SK-N-SH treated with all-trans-retinoic acid at 6 μM for 48 hours (cell line): ENCODE data around the gene EDEM1.

Source experiments
- ATAC-seq: fragments of 200-7000 bp; cut with Tn5 transposase; 3 replicates; pipeline ENCODE4 v1.9.1; 2020; ENCODE audit warnings: mild to moderate bottlenecking, moderate library complexity
- ARNTL ChIP-seq: fragments of 450-650 bp; formaldehyde crosslinking; IDR thresholded peaks from 2 replicates; pipeline ENCODE4 v1.5.0; 2020; ENCODE audit warnings: low read depth, mild to moderate bottlenecking, moderate library complexity, borderline replicate concordance
- BACH2 ChIP-seq: fragments of 250-450 bp; sonication (Bioruptor Pico); IDR thresholded peaks from 2 replicates; pipeline ENCODE4 v1.9.0; 2021; ENCODE audit warnings: mild to moderate bottlenecking, borderline replicate concordance
- CREB5 ChIP-seq: fragments of 250-450 bp; sonication (Bioruptor Pico); IDR thresholded peaks from 2 replicates; pipeline ENCODE4 v1.5.1; 2020; ENCODE audit warnings: low read depth, mild to moderate bottlenecking, moderate library complexity
- CSDC2 ChIP-seq: fragments of 250-450 bp; sonication (Bioruptor Pico); IDR thresholded peaks from 2 replicates; pipeline ENCODE4 v1.5.0; 2020; ENCODE audit warnings: mild to moderate bottlenecking, moderate library complexity
- CSRNP3 ChIP-seq: fragments of 250-450 bp; sonication (Bioruptor Pico); IDR thresholded peaks from 2 replicates; pipeline ENCODE4 v1.5.1; 2021; ENCODE audit warnings: mild to moderate bottlenecking, moderate library complexity
- ESRRG ChIP-seq: fragments of 250-450 bp; sonication (Bioruptor Pico); IDR thresholded peaks from 2 replicates; pipeline ENCODE4 v1.6.1; 2021; ENCODE audit warnings: mild to moderate bottlenecking
- GLIS3 ChIP-seq: fragments of 250-450 bp; sonication (Bioruptor Pico); IDR thresholded peaks from 2 replicates; pipeline ENCODE4 v1.5.0; 2020; ENCODE audit warnings: mild to moderate bottlenecking, moderate library complexity
- OSR1 ChIP-seq: fragments of 250-450 bp; sonication (Bioruptor Pico); IDR thresholded peaks from 2 replicates; pipeline ENCODE4 v1.8.0; 2022; ENCODE audit warnings: moderate library complexity, mild to moderate bottlenecking, inconsistent platforms
- POU6F1 ChIP-seq: fragments of 250-450 bp; sonication (Bioruptor Pico); IDR thresholded peaks from 2 replicates; pipeline ENCODE4 v1.8.0; 2021; ENCODE audit warnings: low read depth, mild to moderate bottlenecking, moderate library complexity, borderline replicate concordance
- PPARA ChIP-seq: fragments of 250-450 bp; sonication (Bioruptor Pico); IDR thresholded peaks from 2 replicates; pipeline ENCODE4 v1.5.0; 2020; ENCODE audit warnings: mild to moderate bottlenecking, borderline replicate concordance
- RARB ChIP-seq: fragments of 250-450 bp; sonication (Bioruptor Pico); IDR thresholded peaks from 2 replicates; pipeline ENCODE4 v1.8.0; 2021; ENCODE audit warnings: mild to moderate bottlenecking, moderate library complexity
- SNAI2 ChIP-seq: fragments of 250-450 bp; sonication (Bioruptor Pico); IDR thresholded peaks from 2 replicates; pipeline ENCODE4 v1.5.0; 2020; ENCODE audit warnings: mild to moderate bottlenecking, moderate library complexity
- TCF4 ChIP-seq: fragments of 250-450 bp; sonication (Bioruptor Pico); IDR thresholded peaks from 2 replicates; pipeline ENCODE4 v1.8.0; 2021; ENCODE audit warnings: mild to moderate bottlenecking, moderate library complexity, borderline replicate concordance
- TOX ChIP-seq: fragments of 250-450 bp; sonication (Bioruptor Pico); IDR thresholded peaks from 2 replicates; pipeline ENCODE4 v1.8.0; 2021; ENCODE audit warnings: mild to moderate bottlenecking, moderate library complexity, borderline replicate concordance
- TSHZ2 ChIP-seq: fragments of 250-450 bp; sonication (Bioruptor Pico); IDR thresholded peaks from 2 replicates; pipeline ENCODE4 v1.5.0; 2020; ENCODE audit warnings: mild to moderate bottlenecking, moderate library complexity
- ZC3H10 ChIP-seq: fragments of 250-450 bp; sonication (Bioruptor Pico); IDR thresholded peaks from 2 replicates; pipeline ENCODE4 v1.5.1; 2021; ENCODE audit warnings: mild to moderate bottlenecking, moderate library complexity
- ZFP3 ChIP-seq: fragments of 250-450 bp; sonication (Bioruptor Pico); IDR thresholded peaks from 2 replicates; pipeline ENCODE4 v1.5.0; 2020; ENCODE audit warnings: mild to moderate bottlenecking, moderate library complexity
- ZFP30 ChIP-seq: fragments of 450-650 bp; formaldehyde crosslinking; IDR thresholded peaks from 2 replicates; pipeline ENCODE4 v1.5.0; 2022; ENCODE audit warnings: mild to moderate bottlenecking, moderate library complexity
- ZNF565 ChIP-seq: fragments of 450-650 bp; formaldehyde crosslinking; conservative IDR thresholded peaks from 2 replicates; pipeline ENCODE4 v1.5.0; 2020; ENCODE audit warnings: low read depth, mild to moderate bottlenecking, moderate library complexity
- ZNF70 ChIP-seq: fragments of 450-650 bp; formaldehyde crosslinking; IDR thresholded peaks from 2 replicates; pipeline ENCODE4 v1.5.0; 2020; ENCODE audit warnings: mild to moderate bottlenecking, moderate library complexity
- ZNF8 ChIP-seq: fragments of 450-650 bp; formaldehyde crosslinking; IDR thresholded peaks from 2 replicates; pipeline ENCODE4 v1.5.0; 2020; ENCODE audit warnings: mild to moderate bottlenecking, moderate library complexity

The EDEM1 gene

GRCh38 chr3:5264896-5265770 lies 77.6 kb downstream of the EDEM1 start:
- TF ChIP-seq TOX (CRISPR knock-in tag) (no peak), ARNTL (no peak), ZC3H10 (CRISPR knock-in tag) (no peak), PPARA (CRISPR knock-in tag) (no peak), GLIS3 (no peak), ZNF565 (no peak), TSHZ2 (no peak), SNAI2 (CRISPR knock-in tag) (no peak), CREB5 (CRISPR knock-in tag) (no peak), OSR1 (no peak), CSDC2 (CRISPR knock-in tag) (no peak), ZFP3 (no peak), ZNF8 (CRISPR knock-in tag) (no peak), CSRNP3 (no peak), POU6F1 (no peak), BACH2 (CRISPR knock-in tag) (no peak), ESRRG (CRISPR knock-in tag) (no peak), ZFP30 (CRISPR knock-in tag) (no peak), ZNF70 (no peak)
- no peak for ATAC-seq

GRCh38 chr3:5267252-5267651 lies 79.7 kb downstream of the EDEM1 start:
- ATAC-seq: no peak
- TF ChIP-seq ZNF70 (no peak), ZC3H10 (CRISPR knock-in tag) (no peak), SNAI2 (CRISPR knock-in tag) (no peak), BACH2 (CRISPR knock-in tag) (no peak), RARB (CRISPR knock-in tag) (no peak), ZNF565 (no peak), GLIS3 (no peak), CSDC2 (CRISPR knock-in tag) (no peak), TCF4 (no peak), TSHZ2 (no peak), CSRNP3 (no peak), ESRRG (CRISPR knock-in tag) (no peak)
